Kidney (tissue), 22 donors: ENCODE results near the gene F7. TPM values are rescaled to one million over a fixed set of nuclear protein-coding genes. Genes with fewer than 3 reads are reported as not detected.
"Not testable (repeated sequence)": the region's sequence is repeated elsewhere in the genome, so short reads cannot be mapped to it uniquely, and the experiment has no call there.

Experiments
- DNase-seq, 5 donors: peaks; one replicate each; pipeline ENCODE4 v3.0.0-alpha.2; 2013 to 2020
- FAIRE-seq: peaks from 2 replicates; lab custom pipeline; 2012; peaks lifted over from hg19 to GRCh38; lab: Jason Lieb, UNC
- H3K27ac ChIP-seq, 2 donors: one replicate each; pipeline ENCODE4 v1.7.0; 2013; ENCODE audit warnings: low read depth in 2 of 2, low read length in 2 of 2, inconsistent platforms in 1 of 2
- H3K27me3 ChIP-seq: one replicate; pipeline ENCODE4 v1.7.1; 2013; ENCODE audit warnings: low read length, inconsistent platforms; ENCODE audit not compliant: control insufficient read depth, insufficient read depth
- H3K36me3 ChIP-seq, 3 donors: one replicate each; pipeline versions ENCODE4 v1.7.0 to v1.7.1; 2013; ENCODE audit warnings: low read length in 3 of 3, control low read depth in 1 of 3, inconsistent platforms in 1 of 3; ENCODE audit not compliant: insufficient read depth in 3 of 3, control insufficient read depth in 2 of 3
- H3K4me1 ChIP-seq, 3 donors: one replicate each; pipeline versions ENCODE4 v1.7.0 to v1.7.1; 2013; ENCODE audit warnings: low read length in 3 of 3, inconsistent platforms in 1 of 3, low read depth in 1 of 3; ENCODE audit not compliant: control insufficient read depth in 2 of 3, insufficient read depth in 2 of 3
- H3K4me3 ChIP-seq, 3 donors: one replicate each; pipeline versions ENCODE4 v1.7.0 to v1.8.1; 2013; ENCODE audit warnings: low read length in 3 of 3, control low read depth in 1 of 3, inconsistent platforms in 1 of 3
- H3K9ac ChIP-seq, 3 donors: one replicate each; pipeline versions ENCODE4 v1.7.0 to v1.7.1; 2013; ENCODE audit warnings: low read length in 3 of 3, control low read depth in 1 of 3, inconsistent platforms in 1 of 3
- H3K9me3 ChIP-seq, 3 donors: one replicate each; pipeline versions ENCODE4 v1.7.0 to v1.7.1; 2013; ENCODE audit warnings: low read length in 3 of 3, control low read depth in 1 of 3, inconsistent platforms in 1 of 3; ENCODE audit not compliant: control insufficient read depth in 2 of 3, insufficient read depth in 1 of 3
- CTCF ChIP-seq: IDR thresholded peaks from 3 replicates; pipeline ENCODE4 v1.5.1; 2012; ENCODE audit warnings: mild to moderate bottlenecking, moderate library complexity, borderline replicate concordance; ENCODE audit not compliant: insufficient read depth; ENCODE audit errors: extremely low read depth
- intact Hi-C: fragments of 100-400 bp; cut with DNase I; formaldehyde crosslinking; loops from one replicate; pipeline ENCODE4 v1.11.1; 2022
- long read RNA-seq, 10 donors: library from polyadenylated mRNA in 1 of 10; unstranded in 1 of 10; transcript quantifications; one replicate each; pipeline ENCODE4 v2.0.0 and lab custom pipeline, GENCODE V29; 2021 to 2026
- polyA plus RNA-seq: library from polyadenylated mRNA; stranded (reverse); fragments of 350-450 nt; fragmentation: Illumina TruSeq; extraction: RNeasy Lipid Tissue Mini Kit (QIAGEN cat#74804); gene quantifications from one replicate; pipeline ENCODE4 v1.2.3, GENCODE V29; 2014; ENCODE audit warnings: low read depth, low replicate concordance; ENCODE audit not compliant: insufficient read depth
- total RNA-seq: library from RNA; stranded (reverse); fragmentation: NEBNext Ultra II Directional; extraction: Animal tissue kit (Norgen Biotek cat#: 25700); gene quantifications from one replicate; pipeline ENCODE4 v1.2.1, GENCODE V29; 2021
- donor health status: control.
- donor health status: control.
- donor health status: control.
- donor health status: control.
- donor health status: control.
- donor health status: DM: yes; HTN: yes; CAD: no.
- donor health status: Normal renal cell carcinoma (clear cell type).

F7 gene
- total RNA-seq (0.16 TPM), polyA plus RNA-seq (0.52 TPM)
- long read RNA-seq, donor 1, result 0 reads
- long read RNA-seq, donor 2, result 0 reads
- long read RNA-seq, donor 3, partial matches to known transcripts, result 0 of 1 reads
- long read RNA-seq, donor 3, other reads (novel, unspliced or antisense), result 0 of 1 reads
- long read RNA-seq, donor 4, partial matches to known transcripts, result 0 of 2 reads
- long read RNA-seq, donor 4, other reads (novel, unspliced or antisense), result 0 of 2 reads
- long read RNA-seq, donor 5, result 0 reads
- long read RNA-seq, donor 6, result 0 reads
- long read RNA-seq, donor 7, result 0 reads
- long read RNA-seq, donor 8, result 0 reads
- long read RNA-seq, donor 9, result 0 reads
- long read RNA-seq, donor 10, result 0 reads

DNA sequence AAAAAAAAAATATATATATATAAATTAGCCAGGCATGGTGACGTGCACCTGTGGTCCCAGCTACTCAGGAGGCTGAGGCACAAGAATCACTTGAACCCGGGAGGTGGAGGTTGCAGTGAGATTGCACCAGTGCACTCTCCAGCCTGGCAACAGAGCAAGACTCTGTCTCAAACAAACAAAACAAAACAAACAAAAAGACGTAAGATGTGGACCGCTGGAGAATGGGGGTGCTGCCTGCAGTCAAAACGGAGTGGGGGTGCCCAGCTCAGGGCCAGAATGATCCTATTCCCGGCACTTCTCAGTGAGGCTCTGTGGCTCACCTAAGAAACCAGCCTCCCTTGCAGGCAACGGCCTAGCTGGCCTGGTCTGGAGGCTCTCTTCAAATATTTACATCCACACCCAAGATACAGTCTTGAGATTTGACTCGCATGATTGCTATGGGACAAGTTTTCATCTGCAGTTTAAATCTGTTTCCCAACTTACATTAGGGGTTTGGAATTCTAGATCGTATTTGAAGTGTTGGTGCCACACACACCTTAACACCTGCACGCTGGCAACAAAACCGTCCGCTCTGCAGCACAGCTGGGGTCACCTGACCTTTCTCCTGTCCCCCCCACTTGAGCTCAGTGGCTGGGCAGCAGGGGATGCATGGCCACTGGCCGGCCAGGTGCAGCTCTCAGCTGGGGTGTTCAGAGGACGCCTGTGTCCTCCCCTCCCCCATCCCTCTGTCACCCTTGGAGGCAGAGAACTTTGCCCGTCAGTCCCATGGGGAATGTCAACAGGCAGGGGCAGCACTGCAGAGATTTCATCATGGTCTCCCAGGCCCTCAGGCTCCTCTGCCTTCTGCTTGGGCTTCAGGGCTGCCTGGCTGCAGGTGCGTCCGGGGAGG, at the start of gene F7:
TSS of gene F7 (plus strand) at position 760 of the 889 bp plus-strand sequence. CDS start at position 811, 51 bp downstream.
- H3K9ac ChIP-seq, result no peak within 1 kb of the TSS
- no peak within 1 kb of the TSS for H3K4me3 ChIP-seq
- no peak within 1 kb of the TSS for H3K27ac ChIP-seq
- peak in 3 of 5 donors; percentile 44 to 71 (median 59) for DNase-seq
- no peaks in the 10 kb centered on the region for H3K27me3 ChIP-seq
- FAIRE-seq, result no peak
- intact Hi-C loops, result no loop called here
- H3K4me1 ChIP-seq, result peaks cover 0 to 3% (median 0%) of the 10 kb centered on the region in 3 donors
- H3K9me3 ChIP-seq, result no peaks in the 10 kb centered on the region
- TF ChIP-seq CTCF, result no peak
- no peaks in the 10 kb centered on the region for H3K36me3 ChIP-seq

DNA sequence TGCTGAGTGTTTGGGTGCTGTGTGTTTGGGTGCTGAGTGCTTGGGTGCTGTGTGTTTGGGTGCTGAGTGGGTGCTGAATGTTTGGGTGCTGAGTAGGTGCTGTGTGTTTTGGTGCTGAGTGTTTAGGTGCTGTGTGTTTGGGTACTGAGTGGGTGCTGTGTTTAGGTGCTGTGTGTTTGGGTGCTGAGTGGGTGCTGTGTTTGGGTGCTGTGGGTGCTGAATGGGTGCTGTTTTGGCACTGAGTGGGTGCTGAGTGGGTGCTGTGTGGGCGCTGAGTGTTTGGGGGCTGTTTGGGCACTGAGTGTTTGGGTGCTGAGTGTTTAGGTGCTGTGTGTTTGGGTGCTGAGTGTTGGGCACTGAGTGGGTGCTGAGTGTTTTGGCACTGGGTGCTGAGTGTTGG, 48.5 kb upstream of the F7 start:
- FAIRE-seq, result no peak

DNA sequence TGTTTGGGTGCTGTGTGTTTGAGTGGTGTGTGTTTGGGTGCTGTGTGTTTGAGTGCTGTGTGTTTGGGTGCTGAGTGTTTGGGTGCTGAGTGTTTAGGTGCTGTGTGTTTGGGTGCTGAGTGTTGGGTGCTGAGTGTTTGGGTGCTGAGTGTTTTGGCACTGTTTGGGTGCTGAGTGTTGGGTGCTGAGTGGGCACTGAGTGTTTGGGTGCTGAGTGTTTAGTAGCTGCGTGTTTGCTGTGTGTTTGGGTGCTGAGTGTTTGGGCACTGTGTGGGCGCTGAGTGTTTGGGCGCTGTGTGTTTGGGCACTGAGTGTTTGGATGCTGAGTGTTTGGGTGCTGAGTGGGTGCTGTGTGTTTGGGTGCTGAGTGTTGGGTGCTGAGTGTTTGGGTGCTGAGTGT, 48.0 kb upstream of the F7 start:
- peak in 1 of 5 donors; percentile 29 for DNase-seq
- H3K4me3 ChIP-seq, H3K27me3 ChIP-seq, H3K4me1 ChIP-seq, intact Hi-C loops, H3K27ac ChIP-seq, FAIRE-seq, H3K9me3 ChIP-seq, H3K9ac ChIP-seq: not testable (repeated sequence)
- peaks cover 0 to 11% (median 3%) of the 10 kb centered on the region in 3 donors for H3K36me3 ChIP-seq

More for the DNA sequence above, 48.5 kb upstream of the F7 start:
- H3K27me3 ChIP-seq, result no peaks in the 10 kb centered on the region
- no peak overlapping the region for H3K9ac ChIP-seq
- H3K9me3 ChIP-seq, result no peaks in the 10 kb centered on the region
- no peak overlapping the region for H3K4me3 ChIP-seq
- no peak for TF ChIP-seq CTCF
- peaks cover 0 to 11% (median 5%) of the 10 kb centered on the region in 3 donors for H3K36me3 ChIP-seq
- peak in 1 of 5 donors; percentile 8 for DNase-seq
- H3K27ac ChIP-seq, result no peak overlapping the region
- no peaks in the 10 kb centered on the region for H3K4me1 ChIP-seq
- intact Hi-C loops, result no loop called here
